IPS-NIHi11 (cell line): ENCODE measurements around the gene DOK7.

Source experiments
- DNase-seq: peaks from one replicate; pipeline ENCODE4 v3.0.0; 2012; ENCODE audit warnings: mixed read lengths, low spot score

Gene DOK7

GRCh38 chr4:3427706-3428446, 35.2 kb upstream of the DOK7 start:
- no peak for DNase-seq

GRCh38 chr4:3429651-3430050, 33.5 kb upstream of the DOK7 start:
- no peak for DNase-seq

DNA sequence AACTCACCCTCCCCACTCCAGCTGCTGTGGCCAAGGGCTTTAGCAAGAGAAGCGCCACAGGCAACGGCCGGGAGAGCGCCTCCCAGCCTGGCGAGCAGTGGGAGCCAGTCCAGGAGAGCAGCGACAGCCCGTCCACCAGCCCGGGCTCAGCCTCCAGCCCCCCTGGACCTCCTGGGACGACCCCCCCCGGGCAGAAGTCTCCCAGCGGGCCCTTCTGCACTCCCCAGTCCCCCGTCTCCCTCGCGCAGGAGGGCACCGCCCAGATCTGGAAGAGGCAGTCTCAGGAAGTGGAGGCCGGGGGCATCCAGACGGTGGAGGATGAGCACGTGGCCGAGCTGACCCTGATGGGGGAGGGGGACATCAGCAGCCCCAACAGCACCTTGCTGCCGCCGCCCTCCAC, 32.6 kb upstream of the DOK7 start:
- no peak for DNase-seq

- no peak for DNase-seq
Observed at GRCh38 chr4:3431446-3431993, 31.6 kb upstream of the DOK7 start.

DNA sequence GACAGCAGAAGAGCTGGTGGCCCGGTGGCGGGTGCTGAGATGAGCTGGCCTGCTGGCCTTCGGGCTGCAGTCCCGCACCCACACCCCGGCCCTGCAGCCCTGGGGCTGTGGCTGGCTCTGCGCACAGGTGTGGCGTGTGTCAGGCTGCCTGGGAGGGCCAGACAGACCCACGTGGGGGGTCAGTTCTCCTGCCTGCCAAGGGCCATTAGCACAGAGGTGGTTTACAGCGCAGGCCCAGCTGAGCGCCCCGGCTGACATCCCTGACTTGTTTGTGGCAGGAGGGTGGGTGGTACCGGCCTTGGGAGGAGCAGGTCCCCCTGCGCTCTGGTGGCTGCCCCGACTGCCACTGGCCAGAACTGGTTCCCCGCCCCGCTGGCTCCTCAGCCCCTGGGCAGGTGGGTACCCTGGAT, 30.7 kb upstream of the DOK7 start:
- no peak for DNase-seq

DNA sequence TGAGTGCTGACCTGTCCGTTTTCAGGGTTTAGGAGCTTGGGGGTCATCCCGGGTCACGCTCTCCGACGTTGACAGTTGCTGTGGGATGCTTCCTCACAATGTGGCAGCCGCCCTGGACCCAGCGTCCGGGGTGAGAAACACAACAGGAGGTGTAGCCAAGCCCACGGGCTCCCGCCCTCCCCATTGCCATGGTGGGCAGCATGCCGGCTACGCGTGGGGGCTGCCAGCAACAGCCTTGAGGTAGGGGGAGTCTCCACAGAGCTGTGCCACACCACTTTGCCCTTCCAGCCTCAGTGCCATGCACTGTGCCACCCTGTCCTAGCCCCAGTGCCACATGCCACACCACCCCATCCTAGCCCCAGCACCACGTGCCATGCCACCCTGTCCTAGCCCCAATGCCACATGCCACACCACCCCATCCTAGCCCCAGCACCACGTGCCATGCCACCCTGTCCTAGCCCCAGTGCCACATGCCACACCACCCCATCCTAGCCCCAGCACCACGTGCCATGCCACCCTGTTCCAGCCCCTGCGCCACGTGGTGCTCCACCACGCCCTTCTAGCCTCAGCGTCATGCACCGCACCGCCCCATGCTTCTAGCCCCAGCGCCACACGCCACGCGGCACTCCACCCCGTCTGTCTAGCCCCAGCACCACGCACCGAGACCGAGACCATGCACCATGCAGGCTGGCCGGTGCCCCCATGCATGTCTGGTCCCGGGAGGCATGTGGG, 29.8 kb upstream of the DOK7 start:
- DNase-seq, result no peak

- DNase-seq, result peak; percentile 81
Observed at GRCh38 chr4:3434881-3435685, 28.0 kb upstream of the DOK7 start.

DNA sequence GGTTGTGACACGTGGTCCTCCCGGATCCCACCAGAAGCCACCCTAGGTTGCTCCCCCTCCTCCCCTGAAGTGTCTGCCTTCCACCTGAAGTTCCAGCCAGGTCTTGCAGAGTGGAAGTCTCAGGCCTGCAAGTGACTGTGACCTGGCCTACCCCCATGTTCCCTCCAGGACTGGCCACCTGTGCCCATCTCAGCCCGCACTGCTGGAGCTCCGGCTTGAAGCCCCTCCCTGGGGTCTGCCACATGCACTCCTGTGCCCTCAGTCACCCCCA, 27.5 kb upstream of the DOK7 start:
- DNase-seq, result no peak

DNA sequence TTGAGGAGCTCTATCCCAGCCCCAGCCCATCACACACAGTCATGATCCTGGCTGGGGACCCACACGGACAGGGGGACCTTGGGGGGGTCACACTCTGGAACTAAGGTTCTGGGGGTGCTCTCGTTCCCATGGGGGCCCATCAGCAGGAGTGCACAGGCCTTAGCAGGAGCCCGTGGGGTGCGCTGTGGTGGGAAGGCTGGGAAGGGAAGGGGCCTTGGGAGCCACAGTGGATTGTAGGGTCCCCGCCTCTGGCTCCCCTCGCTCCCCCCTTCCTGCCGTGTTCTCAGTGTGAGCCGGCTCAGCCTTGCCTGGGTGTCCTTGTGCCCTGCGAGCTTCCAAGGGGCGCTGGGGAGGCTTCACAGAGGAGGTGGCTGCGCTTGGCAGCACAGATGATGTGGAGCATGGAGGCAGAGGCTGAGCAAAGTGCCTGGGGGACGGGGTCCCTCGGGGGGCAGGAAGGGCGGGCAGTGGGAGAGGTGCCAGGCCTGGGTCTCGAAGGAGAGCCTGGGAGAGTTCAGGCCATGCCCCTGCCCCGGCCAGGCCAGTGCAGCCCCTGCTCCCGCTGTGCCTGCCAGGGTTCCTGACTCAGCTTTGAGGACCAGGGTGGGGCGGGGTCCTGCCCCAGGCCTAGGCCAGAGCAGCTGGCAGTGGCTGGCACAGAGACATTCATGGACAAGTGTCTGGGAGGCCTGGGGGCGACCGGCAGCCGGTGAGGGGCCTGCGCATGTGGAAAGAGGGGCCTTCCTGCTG, 26.9 kb upstream of the DOK7 start:
- DNase-seq, result no peak

DNA sequence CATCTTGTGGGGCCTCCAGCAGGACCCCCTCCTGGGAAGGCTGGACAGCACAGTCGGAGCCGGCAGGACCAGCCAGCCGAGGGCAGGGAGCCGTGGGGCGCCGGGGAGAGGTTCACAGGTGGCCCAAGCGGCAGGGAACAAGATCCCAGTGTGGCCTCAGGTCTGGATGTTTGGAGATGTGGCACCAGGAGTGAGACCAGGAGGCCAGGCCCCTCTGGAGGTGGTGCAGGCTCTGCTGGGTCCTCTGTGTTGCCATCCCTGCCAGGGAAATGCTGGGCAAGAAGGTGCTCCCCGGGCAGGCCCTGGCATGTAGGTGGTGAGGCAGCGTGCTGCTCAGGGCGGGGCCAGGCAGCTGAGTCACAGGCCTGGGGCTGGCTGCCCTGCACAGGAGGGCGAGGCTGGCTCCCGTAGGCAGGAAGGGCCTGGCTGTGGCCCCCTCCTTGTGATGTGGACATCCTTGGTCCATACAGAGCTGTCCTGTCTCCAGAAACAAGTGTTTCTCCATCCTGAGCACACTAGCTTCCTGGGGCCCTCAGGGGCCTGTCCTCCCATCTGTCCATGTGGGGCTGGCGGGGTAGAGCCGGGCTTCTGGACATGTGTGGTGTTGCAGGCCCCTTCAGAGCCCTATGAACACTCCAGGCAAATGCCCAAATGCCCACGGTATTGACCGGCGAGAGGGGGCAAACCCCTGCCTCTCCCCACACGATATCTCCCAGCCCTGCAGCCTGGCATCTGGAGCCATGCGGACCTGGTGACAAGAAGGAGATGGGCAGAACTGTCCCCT, 26.1 kb upstream of the DOK7 start:
- no peak for DNase-seq

DNA sequence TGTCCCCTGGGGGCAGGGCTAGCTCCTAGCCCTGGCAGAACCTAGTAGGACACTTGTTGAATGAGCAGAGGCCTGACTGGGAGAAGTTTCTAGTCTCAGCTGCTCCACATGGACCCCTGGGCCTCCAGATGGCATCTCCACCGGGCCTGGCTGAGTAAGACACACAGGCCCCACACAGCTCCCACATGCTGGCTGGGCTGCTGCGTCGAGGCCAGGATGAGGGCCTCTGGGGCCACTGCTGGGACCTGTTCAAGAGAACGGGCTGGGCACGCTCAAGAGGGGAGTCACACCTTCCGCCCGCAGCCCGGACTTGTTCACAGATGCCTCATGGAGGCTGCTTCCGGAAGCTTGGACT, 25.5 kb upstream of the DOK7 start:
- DNase-seq, result no peak

- no peak for DNase-seq
Observed at GRCh38 chr4:3437998-3438846, 24.9 kb upstream of the DOK7 start.

DNA sequence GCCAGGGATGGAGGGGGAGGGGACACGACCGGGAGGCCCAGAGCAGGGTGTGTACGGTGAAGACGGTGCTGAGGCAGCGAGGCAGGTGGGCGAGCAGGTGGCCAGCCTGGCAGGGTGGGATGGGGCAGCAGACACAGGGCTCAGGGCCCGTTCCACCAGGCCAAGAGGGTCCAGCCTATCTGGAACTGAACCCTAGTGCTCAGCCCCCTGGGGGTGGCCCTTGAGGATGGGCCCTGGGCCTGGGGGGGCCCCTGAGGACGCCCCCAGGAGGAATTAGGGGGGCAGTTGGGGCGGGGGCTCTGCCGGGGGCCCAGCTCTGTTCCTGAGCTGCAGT, 24.3 kb upstream of the DOK7 start:
- DNase-seq, result no peak

- DNase-seq, result no peak
Observed at GRCh38 chr4:3439391-3439790, 23.7 kb upstream of the DOK7 start.

- no peak for DNase-seq
Observed at GRCh38 chr4:3440011-3440410, 23.1 kb upstream of the DOK7 start.

- no peak for DNase-seq
Observed at GRCh38 chr4:3440979-3441500, 22.1 kb upstream of the DOK7 start.

DNA sequence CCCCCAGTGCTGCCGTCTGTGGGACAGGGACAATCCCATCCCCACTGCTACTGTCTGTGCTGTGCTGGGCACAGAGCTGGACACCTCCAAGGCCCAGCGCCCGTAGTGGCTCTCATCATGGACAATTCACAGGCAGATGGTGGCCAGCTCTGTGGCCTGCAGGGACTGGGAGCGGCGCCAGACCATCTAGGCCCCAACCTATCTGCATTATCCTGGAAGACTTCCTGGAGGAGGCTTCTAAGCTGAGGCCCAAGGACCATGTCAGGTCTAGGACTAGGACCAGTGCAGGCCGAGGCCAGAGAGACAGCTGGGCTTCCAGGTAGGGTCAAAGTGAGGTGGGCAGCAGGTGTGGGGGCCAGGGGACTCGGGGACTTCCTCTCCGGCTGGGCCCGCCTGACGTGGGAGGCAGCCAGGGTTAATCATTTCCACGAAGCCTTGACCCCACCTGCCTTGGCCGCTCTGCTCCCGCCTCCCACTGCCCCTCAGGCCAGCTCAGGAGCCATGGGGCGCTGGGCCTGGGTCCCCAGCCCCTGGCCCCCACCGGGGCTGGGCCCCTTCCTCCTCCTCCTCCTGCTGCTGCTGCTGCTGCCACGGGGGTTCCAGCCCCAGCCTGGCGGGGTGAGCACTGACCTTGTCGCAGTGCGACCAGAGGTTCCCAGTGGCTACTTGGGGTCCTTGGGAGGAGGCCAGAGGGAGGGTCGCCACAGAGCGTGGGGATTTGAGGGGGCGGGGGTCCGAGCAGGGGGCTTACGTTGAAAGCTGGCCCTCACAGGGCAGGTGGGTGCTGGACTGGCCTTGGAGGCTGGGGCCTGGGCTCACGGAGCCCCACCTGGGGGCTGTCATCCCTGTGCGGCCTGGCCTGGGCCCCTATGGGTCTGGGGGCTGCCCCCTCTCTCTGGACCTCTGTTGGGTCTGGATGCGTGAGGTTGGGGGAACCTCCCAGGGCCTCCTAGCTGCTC, 21.3 kb upstream of the DOK7 start, which contains the start of gene HGFAC:
TSS of gene HGFAC (plus strand) at position 468 of the 959 bp plus-strand sequence. CDS start at position 502, 34 bp downstream.
- no peak for DNase-seq

- no peak for DNase-seq
Observed at GRCh38 chr4:3442460-3442958, 20.6 kb upstream of the DOK7 start.
